Gastrocnemius medialis (tissue), 4 donors: Measurements from ENCODE around the gene METTL22. TPM values are rescaled to one million over a fixed set of nuclear protein-coding genes. Genes with fewer than 3 reads are reported as not detected.

ENCODE experiments used
- ATAC-seq, 2 donors: fragments of 150-250 bp; one replicate each; pipeline ENCODE4 v1.9.1; 2016
- DNase-seq, 2 donors: peaks; one replicate each; pipeline ENCODE4 v3.0.0-alpha.2; 2019
- H3K27ac ChIP-seq, 4 donors: fragments of 200-600 bp; sonication (generic); 1 replicate in 1 of 4; 2 replicates in 3 of 4; pipeline ENCODE4 v1.5.1; 2016 to 2018; ENCODE audit warnings: mild to moderate bottlenecking in 2 of 4, moderate library complexity in 1 of 4
- H3K27me3 ChIP-seq, 3 donors: fragments of 200-600 bp; sonication (generic) in 2 of 3; 1 replicate in 1 of 3; 2 replicates in 2 of 3; pipeline versions ENCODE4 v1.5.1 to v1.6.0; 2016 to 2019; ENCODE audit warnings: mild to moderate bottlenecking in 1 of 3, moderate library complexity in 1 of 3
- H3K36me3 ChIP-seq, 2 donors: fragments of 200-600 bp; sonication (generic) in 1 of 2; one replicate each; pipeline ENCODE4 v1.5.1; 2017 to 2018
- H3K4me1 ChIP-seq, 2 donors: fragments of 200-600 bp; sonication (generic) in 1 of 2; one replicate each; pipeline ENCODE4 v1.5.1; 2016 to 2017; ENCODE audit warnings: mild to moderate bottlenecking in 2 of 2
- H3K4me3 ChIP-seq, 4 donors: fragments of 200-600 bp; sonication (generic) in 3 of 4; 1 replicate in 1 of 4; 2 replicates in 3 of 4; pipeline ENCODE4 v1.5.1; 2016 to 2019; ENCODE audit warnings: mild to moderate bottlenecking in 2 of 4
- H3K9me3 ChIP-seq, 3 donors: fragments of 200-600 bp; sonication (generic) in 2 of 3; 1 replicate in 1 of 3; 2 replicates in 2 of 3; pipeline ENCODE4 v1.5.1; 2016 to 2019
- POLR2A ChIP-seq, 2 donors: fragments of 450-650 bp; IDR thresholded peaks; one replicate each; pipeline ENCODE4 v1.6.1; 2017; ENCODE audit warnings: antibody characterized with exemption in 2 of 2, mild to moderate bottlenecking in 2 of 2, moderate library complexity in 2 of 2
- in situ Hi-C, 4 donors: fragments of 200-750 bp; cut with MboI; loops; one replicate each; pipeline versions ENCODE4 v1.15.0 to v1.8.0; 2017; ENCODE audit warnings: low sequenced_read_pairs in 4 of 4
- intact Hi-C: fragments of 100-400 bp; cut with DNase I; formaldehyde crosslinking; loops from one replicate; pipeline ENCODE4 v1.15.1; 2023; ENCODE audit warnings: low total_unique reads
- total RNA-seq, 4 donors: library from RNA; depleted of rRNA; stranded (reverse); fragments of >200 nt; gene quantifications; one replicate each; pipeline versions ENCODE4 v1.1.0 to v1.2.3, GENCODE V29; 2016
- TF ChIP-seq, protein P1 (sequence below), 5 experiments: fragments of 450-650 bp in 3 of 5; fragments of 200-600 bp in 2 of 5; sonication (generic) in 2 of 5; IDR thresholded peaks in 4 of 5; conservative IDR thresholded peaks in 1 of 5; 1 replicate in 4 of 5; 2 replicates in 1 of 5; pipeline ENCODE4 v1.5.1; 2016 to 2019; ENCODE audit warnings: antibody characterized with exemption in 5 of 5, mild to moderate bottlenecking in 3 of 5, moderate library complexity in 3 of 5

The METTL22 gene
- total RNA-seq, 4 donors from 2014 or later: 28.8 to 71.5 (median 51.5) TPM

DNA sequence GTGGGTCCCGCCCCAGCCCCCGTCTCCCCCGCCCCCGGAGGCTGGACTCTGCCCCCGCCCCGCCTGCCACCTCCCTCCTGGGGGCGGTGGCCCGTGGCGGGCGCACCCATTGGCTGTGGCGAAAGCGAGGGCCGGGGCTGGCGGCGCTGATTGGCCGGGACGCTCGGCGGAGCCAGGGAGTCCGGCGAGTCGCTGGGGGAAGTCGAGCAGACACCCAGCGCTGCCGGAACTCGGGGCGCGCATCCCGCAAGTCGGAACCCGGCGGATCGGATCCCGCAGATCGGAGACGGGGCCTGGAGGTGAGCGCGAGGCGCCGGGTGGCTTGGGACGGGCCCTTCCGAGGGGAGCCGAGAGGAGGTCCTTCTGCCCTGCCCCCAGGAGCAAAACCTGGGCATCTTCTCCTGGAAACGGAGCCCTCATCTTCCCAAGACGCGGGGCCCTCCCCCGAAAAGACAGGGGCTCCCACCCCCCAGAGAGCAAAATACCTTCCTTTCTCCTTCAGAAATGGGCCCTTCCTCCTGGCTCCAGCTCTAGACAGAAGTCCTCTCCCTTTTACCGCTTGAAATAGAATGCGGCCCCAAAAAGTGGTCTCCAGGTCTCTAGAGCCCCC lies 53.0 kb downstream of the METTL22 start, which contains the start of gene ABAT:
TSS of gene ABAT (plus strand) at position 205 of the 610 bp plus-strand sequence. CDS start 61,123 bp downstream, outside the sequence.
- Histone ChIP-seq H3K27ac (peak within 1 kb of the TSS in 3 of 4 donors; percentile 20 to 51 (median 24)), H3K36me3 (no peaks in the 10 kb centered on the region)
- in situ Hi-C loops: loop anchor here (10.0 to 25.0 kb wide), 4 partner anchors 120 to 338 kb away; partner anchors contain the start of genes LITAFD (in 1 of the 4), PMM2 (in 1 of the 4) and TMEM186 (in 1 of the 4)

DNA sequence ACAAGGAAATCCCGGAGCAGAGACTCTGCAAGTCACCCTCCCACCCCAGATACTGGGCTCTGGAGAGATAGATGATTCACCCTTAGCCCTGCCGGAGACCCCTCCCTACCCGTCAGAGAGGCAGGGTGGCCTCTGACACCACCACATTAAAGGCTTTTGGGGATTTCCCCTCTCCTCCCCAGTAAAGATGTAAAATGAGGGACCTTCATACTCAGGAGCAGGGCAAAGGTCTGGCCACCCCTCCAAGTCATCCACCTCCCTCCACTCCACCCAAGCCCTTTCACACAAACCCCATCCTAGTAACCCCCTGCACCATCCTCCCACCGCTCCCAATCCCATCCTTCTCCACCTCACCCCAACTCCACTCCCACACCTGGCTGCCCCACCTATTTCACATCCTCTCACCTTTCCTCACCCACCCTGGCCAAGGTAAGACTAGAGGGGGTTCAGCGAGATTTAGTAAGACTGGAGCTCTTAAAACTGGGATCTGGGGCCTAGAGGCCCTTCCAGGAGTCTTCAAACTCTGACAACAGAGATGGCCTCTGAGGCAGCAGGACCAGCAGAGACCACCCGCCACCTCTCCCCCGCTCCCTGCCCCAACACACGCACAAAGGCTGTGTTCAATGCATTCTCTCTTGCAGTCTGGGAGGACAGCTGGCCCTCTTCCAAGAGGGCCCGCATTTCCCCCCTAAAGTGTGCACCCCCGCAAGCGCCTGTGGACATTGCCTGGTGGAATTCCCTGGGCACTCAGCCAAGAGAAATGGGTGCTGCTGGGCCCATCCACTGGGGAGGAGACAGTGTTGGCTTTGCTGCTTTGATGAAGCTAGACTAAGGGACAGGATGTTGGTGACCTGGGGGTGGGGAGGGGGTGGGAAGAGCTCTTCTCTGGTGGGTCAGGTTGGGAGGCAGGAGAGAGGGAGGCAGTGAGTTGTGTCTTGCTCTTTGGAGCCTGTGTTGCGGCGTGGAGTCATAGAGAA lies 54.0 kb downstream of the METTL22 start:
- DNase-seq: no peak
- in situ Hi-C loops (loop anchor here in 1 of 4 donors (10.0 kb wide), 1 partner anchor 119 kb away; the partner anchor contains the start of genes PMM2 and TMEM186), intact Hi-C loops (loop anchor here (2.0 kb wide), 1 partner anchor 55 kb away; the partner anchor contains the start of gene METTL22)
- Histone ChIP-seq H3K27me3 (no peaks in the 10 kb centered on the region), H3K4me1 (peaks cover 6 to 9% of the 10 kb centered on the region in 2 donors), H3K27ac (no peak overlapping the region), H3K9me3 (no peaks in the 10 kb centered on the region), H3K36me3 (no peaks in the 10 kb centered on the region), H3K4me3 (peak overlapping the region in 3 of 4 donors; percentile 65 to 74 (median 73))
- TF ChIP-seq, protein P1, sequence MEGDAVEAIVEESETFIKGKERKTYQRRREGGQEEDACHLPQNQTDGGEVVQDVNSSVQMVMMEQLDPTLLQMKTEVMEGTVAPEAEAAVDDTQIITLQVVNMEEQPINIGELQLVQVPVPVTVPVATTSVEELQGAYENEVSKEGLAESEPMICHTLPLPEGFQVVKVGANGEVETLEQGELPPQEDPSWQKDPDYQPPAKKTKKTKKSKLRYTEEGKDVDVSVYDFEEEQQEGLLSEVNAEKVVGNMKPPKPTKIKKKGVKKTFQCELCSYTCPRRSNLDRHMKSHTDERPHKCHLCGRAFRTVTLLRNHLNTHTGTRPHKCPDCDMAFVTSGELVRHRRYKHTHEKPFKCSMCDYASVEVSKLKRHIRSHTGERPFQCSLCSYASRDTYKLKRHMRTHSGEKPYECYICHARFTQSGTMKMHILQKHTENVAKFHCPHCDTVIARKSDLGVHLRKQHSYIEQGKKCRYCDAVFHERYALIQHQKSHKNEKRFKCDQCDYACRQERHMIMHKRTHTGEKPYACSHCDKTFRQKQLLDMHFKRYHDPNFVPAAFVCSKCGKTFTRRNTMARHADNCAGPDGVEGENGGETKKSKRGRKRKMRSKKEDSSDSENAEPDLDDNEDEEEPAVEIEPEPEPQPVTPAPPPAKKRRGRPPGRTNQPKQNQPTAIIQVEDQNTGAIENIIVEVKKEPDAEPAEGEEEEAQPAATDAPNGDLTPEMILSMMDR (IDR thresholded peaks at IDR 0.05 in 4 of 5, conservative IDR thresholded peaks at IDR 0.05 in 1 of 5): no peak
- no peak for TF ChIP-seq POLR2A (IDR thresholded peaks at IDR 0.05)
- no peak for ATAC-seq

More for the DNA sequence above, 53.0 kb downstream of the METTL22 start, which contains the start of gene ABAT:
- intact Hi-C loops: loop anchor here (2.0 kb wide), 1 partner anchor 54 kb away; the partner anchor contains the start of gene METTL22
- ATAC-seq: peak; percentile 93 to 95
- Histone ChIP-seq H3K4me3 (peak within 1 kb of the TSS; percentile 51 to 74 (median 69)), H3K9me3 (no peaks in the 10 kb centered on the region), H3K4me1 (peaks cover 6 to 9% of the 10 kb centered on the region in 2 donors), H3K27me3 (no peaks in the 10 kb centered on the region)
- peak; percentile 79 to 80 for DNase-seq
- TF ChIP-seq POLR2A (IDR thresholded peaks at IDR 0.05): peak; percentile 23 to 30
- TF ChIP-seq, protein P1 (IDR thresholded peaks at IDR 0.05 in 4 of 5, conservative IDR thresholded peaks at IDR 0.05 in 1 of 5): no peak

DNA sequence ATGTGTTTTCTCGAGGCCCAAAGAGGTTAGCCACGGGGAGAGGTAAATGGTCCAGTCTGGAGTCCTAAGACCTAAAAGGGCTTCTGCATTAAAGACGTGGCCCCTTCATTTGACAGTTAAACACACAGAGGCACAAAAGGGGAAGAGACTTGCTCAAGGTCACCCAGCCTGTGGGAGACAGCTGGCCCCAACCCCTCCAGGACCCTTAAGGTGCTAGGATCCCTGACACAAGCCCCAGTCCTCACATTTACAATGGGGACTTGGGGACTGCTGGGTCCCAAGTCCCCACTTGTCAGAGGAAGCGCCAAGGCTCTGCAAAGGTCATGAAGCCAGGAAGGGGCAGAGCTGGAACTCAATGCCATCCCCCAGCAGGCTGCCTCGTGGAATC lies 54.7 kb downstream of the METTL22 start:
- ATAC-seq (no peak), DNase-seq (no peak)
- H3K27ac ChIP-seq: no peak overlapping the region
- TF ChIP-seq POLR2A (IDR thresholded peaks at IDR 0.05): no peak
- TF ChIP-seq, protein P1 (IDR thresholded peaks at IDR 0.05 in 4 of 5, conservative IDR thresholded peaks at IDR 0.05 in 1 of 5): no peak
- H3K9me3 ChIP-seq: no peaks in the 10 kb centered on the region
- peaks cover 6 to 9% of the 10 kb centered on the region in 2 donors for H3K4me1 ChIP-seq
- H3K36me3 ChIP-seq: no peaks in the 10 kb centered on the region
- H3K4me3 ChIP-seq: no peak overlapping the region
- H3K27me3 ChIP-seq: no peaks in the 10 kb centered on the region
- in situ Hi-C loops (loop anchor here in 1 of 4 donors (10.0 kb wide), 1 partner anchor 119 kb away; the partner anchor contains the start of genes PMM2 and TMEM186), intact Hi-C loops (no loop called here)

DNA sequence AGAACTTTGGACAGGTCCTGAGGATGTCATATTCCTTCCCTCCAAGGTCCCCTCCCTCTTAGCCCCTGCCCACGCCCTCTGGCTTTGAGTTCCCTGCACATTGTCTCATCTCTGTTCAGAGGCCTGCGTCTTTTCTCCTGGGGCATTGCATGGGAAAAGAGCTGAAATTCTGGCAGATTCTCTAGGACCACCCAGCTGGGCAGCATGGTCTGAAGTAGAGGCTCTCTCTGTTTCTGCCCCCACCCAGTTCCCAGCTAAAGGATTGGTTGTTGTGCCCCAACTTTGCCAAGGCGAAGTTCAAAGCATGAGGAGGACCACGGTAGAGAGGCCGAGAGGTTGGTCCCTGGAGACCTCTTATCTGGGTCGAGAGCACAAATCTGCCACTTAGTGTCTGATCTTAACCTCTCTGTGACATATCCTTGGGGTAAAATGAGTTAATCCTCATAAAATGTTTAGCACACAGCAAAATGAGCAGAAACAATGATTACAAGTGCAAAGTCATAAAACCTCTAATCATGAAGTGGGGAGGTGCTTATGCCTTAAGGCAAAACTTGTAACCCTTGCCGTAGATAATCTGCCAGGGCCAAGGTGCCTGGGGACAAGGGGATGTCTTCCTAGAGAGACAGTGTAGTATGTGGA lies 55.4 kb downstream of the METTL22 start:
- DNase-seq (no peak), ATAC-seq (no peak)
- Histone ChIP-seq H3K27me3 (no peaks in the 10 kb centered on the region), H3K27ac (no peak overlapping the region), H3K36me3 (no peaks in the 10 kb centered on the region), H3K4me3 (no peak overlapping the region), H3K9me3 (no peaks in the 10 kb centered on the region), H3K4me1 (peaks cover 6 to 9% of the 10 kb centered on the region in 2 donors)
- no peak for TF ChIP-seq POLR2A (IDR thresholded peaks at IDR 0.05)
- TF ChIP-seq, protein P1 (IDR thresholded peaks at IDR 0.05 in 4 of 5, conservative IDR thresholded peaks at IDR 0.05 in 1 of 5): no peak
- intact Hi-C loops: no loop called here
- in situ Hi-C loops: loop anchor here in 1 of 4 donors (10.0 kb wide), 1 partner anchor 118 kb away; the partner anchor contains the start of genes PMM2 and TMEM186
